MCF 10A (cell line): ENCODE results near the gene INIP. TPM values are rescaled to one million over a fixed set of nuclear protein-coding genes. Genes with fewer than 3 reads are reported as not detected.

Source experiments
- BruUV-seq: library from RNA; stranded (reverse); fragments of 400-500 nt; replicated peaks from 2 replicates; lab custom pipeline; 2021; lab: Mats Ljungman, UMichigan
- CTCF ChIA-PET: fragments of 300-600 bp; sonication (Branson Sonifier 250); formaldehyde crosslinking; extraction: SDS; loops from one replicate; lab custom pipeline; 2021; ENCODE audit warnings: antibody characterized with exemption, inconsistent platforms; lab: Yijun Ruan, JAX
- POLR2A ChIA-PET: fragments of 300-600, 350-650 bp; sonication (Branson Sonifier 250); formaldehyde crosslinking; extraction: SDS; loops from one replicate; lab custom pipeline; 2020; ENCODE audit warnings: antibody characterized with exemption, inconsistent platforms; lab: Yijun Ruan, JAX
- DNase-seq: peaks from one replicate; pipeline ENCODE4 v3.0.0-alpha.2; 2018; ENCODE audit not compliant: unreplicated experiment
- H3K27ac Mint-ChIP-seq: one replicate; pipeline ENCODE4 v1.8.0; 2022; ENCODE audit warnings: mild to moderate bottlenecking, low read depth, mixed read lengths; ENCODE audit not compliant: unreplicated experiment
- H3K27me3 Mint-ChIP-seq: one replicate; pipeline ENCODE4 v1.8.0; 2022; ENCODE audit warnings: mixed read lengths; ENCODE audit not compliant: insufficient read depth, unreplicated experiment
- H3K36me3 Mint-ChIP-seq: one replicate; pipeline ENCODE4 v1.8.0; 2022; ENCODE audit warnings: mild to moderate bottlenecking, moderate library complexity, mixed read lengths; ENCODE audit not compliant: insufficient read depth, unreplicated experiment
- H3K4me1 Mint-ChIP-seq: one replicate; pipeline ENCODE4 v1.8.0; 2022; ENCODE audit warnings: mixed read lengths; ENCODE audit not compliant: insufficient read depth, unreplicated experiment
- H3K4me3 Mint-ChIP-seq: one replicate; pipeline ENCODE4 v1.8.0; 2022; ENCODE audit warnings: mild to moderate bottlenecking, moderate library complexity, mixed read lengths; ENCODE audit not compliant: unreplicated experiment
- H3K9me3 Mint-ChIP-seq: one replicate; pipeline ENCODE4 v1.8.0; 2022; ENCODE audit warnings: mixed read lengths; ENCODE audit not compliant: unreplicated experiment
- intact Hi-C: fragments of 100-400 bp; cut with micrococcal nuclease; formaldehyde crosslinking; loops from 2 replicates; pipeline ENCODE4 v1.14.1; 2022
- total RNA-seq: library from RNA; stranded (reverse); gene quantifications from 2 replicates; pipeline ENCODE4 v1.2.3, GENCODE V29; 2022
- TF ChIP-seq, protein P1 (sequence below): fragments of 200-600 bp; IDR thresholded peaks from one replicate; pipeline ENCODE4 v1.8.0; 2022; ENCODE audit warnings: antibody characterized with exemption, mild to moderate bottlenecking; ENCODE audit not compliant: unreplicated experiment

INIP gene
- total RNA-seq, 1 experiment from 2014 or later: 28.0 TPM

DNA sequence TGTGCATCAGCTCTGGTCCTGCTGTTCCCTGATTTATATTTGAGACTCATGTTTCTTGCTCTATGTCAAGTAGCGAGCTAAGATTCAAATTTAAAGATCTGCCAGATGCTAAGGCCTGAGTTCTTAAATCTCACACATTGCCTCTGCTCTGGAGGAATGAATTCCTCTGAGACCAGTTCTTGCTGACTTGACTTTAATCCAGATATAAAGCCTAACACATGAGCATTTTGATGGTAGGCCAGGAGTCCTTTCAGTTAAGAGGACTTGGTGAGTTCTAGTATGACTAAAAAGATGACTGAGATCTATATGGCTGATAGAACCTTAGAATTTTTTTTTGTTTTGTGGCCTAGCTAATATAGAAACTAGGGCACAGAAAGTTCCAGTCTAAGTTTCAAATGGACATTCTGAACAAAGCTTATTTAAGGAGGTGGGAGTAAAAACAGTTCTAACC is 1.3 kb upstream of the INIP start:
- BruUV-seq: no TSS peak
- Mint-ChIP-seq H3K4me1 (peaks cover 2% of the 10 kb centered on the region), H3K36me3 (peaks cover 1% of the 10 kb centered on the region), H3K27me3 (no peaks in the 10 kb centered on the region), H3K9me3 (no peaks in the 10 kb centered on the region), H3K27ac (no peak overlapping the region), H3K4me3 (peak overlapping the region; percentile 100)
- DNase-seq: no peak
- intact Hi-C loops: loop anchor here (5.0 kb wide), 1 partner anchor 183 kb away; no protein-coding TSS in a partner anchor
- CTCF ChIA-PET: interaction anchor here (0.6 to 3.8 kb wide), 5 partner anchors 12 to 340 kb away, joined by 3 to 17 read pairs (median 4); partner anchors contain the start of genes HSDL2 and SNX30
- TF ChIP-seq, protein P1, sequence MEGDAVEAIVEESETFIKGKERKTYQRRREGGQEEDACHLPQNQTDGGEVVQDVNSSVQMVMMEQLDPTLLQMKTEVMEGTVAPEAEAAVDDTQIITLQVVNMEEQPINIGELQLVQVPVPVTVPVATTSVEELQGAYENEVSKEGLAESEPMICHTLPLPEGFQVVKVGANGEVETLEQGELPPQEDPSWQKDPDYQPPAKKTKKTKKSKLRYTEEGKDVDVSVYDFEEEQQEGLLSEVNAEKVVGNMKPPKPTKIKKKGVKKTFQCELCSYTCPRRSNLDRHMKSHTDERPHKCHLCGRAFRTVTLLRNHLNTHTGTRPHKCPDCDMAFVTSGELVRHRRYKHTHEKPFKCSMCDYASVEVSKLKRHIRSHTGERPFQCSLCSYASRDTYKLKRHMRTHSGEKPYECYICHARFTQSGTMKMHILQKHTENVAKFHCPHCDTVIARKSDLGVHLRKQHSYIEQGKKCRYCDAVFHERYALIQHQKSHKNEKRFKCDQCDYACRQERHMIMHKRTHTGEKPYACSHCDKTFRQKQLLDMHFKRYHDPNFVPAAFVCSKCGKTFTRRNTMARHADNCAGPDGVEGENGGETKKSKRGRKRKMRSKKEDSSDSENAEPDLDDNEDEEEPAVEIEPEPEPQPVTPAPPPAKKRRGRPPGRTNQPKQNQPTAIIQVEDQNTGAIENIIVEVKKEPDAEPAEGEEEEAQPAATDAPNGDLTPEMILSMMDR: no peak
- POLR2A ChIA-PET: interaction anchor here (0.6 to 3.8 kb wide), 7 partner anchors 28 to 340 kb away, joined by 3 to 46 read pairs (median 3); partner anchors contain the start of genes HSDL2 and SNX30

DNA sequence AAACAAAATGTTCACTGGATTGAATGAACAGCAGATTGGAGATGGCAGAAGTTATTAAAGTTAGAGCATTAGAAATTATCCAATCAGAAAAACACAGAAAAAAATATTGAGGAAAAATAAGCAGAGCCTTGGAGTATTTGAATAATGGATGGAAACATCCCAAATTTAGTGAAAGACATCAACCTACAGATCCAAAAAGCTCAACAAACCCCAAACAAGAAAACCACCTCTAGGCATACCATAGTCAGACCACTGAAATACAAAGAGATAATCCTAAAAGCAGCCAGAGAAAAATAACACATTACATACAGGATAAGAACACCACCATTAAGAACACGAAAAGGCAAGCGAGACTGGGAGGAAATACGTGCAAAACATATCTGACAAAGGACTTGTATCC is 5.2 kb downstream of the INIP start:
- peaks cover 12% of the 10 kb centered on the region for H3K4me1 Mint-ChIP-seq
- peaks cover 21% of the 10 kb centered on the region for H3K36me3 Mint-ChIP-seq
- CTCF ChIA-PET: interaction anchor here (1.3 to 2.4 kb wide), 5 partner anchors 11 to 333 kb away, joined by 3 to 21 read pairs (median 7); partner anchors contain the start of gene HSDL2
- no TSS peak for BruUV-seq
- no peak overlapping the region for H3K27ac Mint-ChIP-seq
- POLR2A ChIA-PET: interaction anchor here (0.5 to 1.0 kb wide), 2 partner anchors 226 to 256 kb away, joined by 3 to 4 read pairs; partner anchors contain the start of gene KIAA1958
- intact Hi-C loops: loop anchor here (5.0 kb wide), 2 partner anchors 225 to 600 kb away; partner anchors contain the start of gene KIAA1958
- H3K4me3 Mint-ChIP-seq: no peak overlapping the region
- peaks cover 7% of the 10 kb centered on the region for H3K9me3 Mint-ChIP-seq
- TF ChIP-seq, protein P1: no peak
- DNase-seq: no peak
- H3K27me3 Mint-ChIP-seq: no peaks in the 10 kb centered on the region

DNA sequence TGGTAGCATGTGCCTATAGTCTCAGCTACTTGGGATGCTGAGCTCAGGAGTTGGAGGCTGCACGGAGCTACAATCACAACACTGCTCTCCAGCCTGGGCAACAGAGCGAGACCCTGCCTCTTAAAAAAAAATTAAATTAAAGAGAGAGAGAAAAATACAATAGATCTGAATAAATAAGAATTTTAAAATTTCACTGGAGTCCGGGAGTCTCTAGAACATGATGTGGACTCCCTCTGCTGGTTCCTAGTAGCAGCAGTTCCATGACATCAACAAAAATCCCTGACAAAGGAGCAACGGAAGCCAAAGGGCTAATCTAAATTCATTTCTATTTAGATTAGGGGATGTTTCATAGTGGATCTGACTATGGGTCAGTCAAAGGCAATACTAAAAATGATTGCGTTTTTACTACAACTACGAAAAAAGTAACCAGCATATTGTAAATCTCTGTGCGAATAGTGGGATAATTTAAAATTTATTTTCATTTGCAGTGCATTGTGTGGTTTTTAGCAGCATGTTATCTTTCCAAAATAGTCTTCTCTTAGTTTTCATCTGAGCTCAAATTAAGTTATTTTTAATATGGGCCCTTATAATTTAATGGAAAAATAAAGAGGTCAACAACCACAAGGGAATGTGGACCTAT is 6.7 kb downstream of the INIP start:
- Mint-ChIP-seq H3K4me3 (no peak overlapping the region), H3K27me3 (no peaks in the 10 kb centered on the region), H3K4me1 (peaks cover 17% of the 10 kb centered on the region), H3K27ac (no peak overlapping the region), H3K36me3 (peaks cover 27% of the 10 kb centered on the region), H3K9me3 (peaks cover 7% of the 10 kb centered on the region)
- intact Hi-C loops: loop anchor here (1.0 to 5.0 kb wide), 4 partner anchors 224 to 599 kb away; partner anchors contain the start of gene KIAA1958
- no TSS peak for BruUV-seq
- ChIA-PET CTCF (interaction anchor here (0.5 to 2.4 kb wide), 25 partner anchors 12 to 1741 kb away, joined by 3 to 21 read pairs (median 3); partner anchors contain the start of gene HSDL2), POLR2A (interaction anchor here (1.1 to 1.3 kb wide), 2 partner anchors 41 to 332 kb away, joined by 4 to 5 read pairs; partner anchors contain the start of gene HSDL2)
- peak; percentile 38 for DNase-seq
- TF ChIP-seq, protein P1: peak; percentile 40
